GM13977 (cell line): ENCODE results near the gene KCNJ10.

Experiments
- DNase-seq: peaks from one replicate; pipeline ENCODE4 v3.0.0; 2012; ENCODE audit warnings: low spot score
- CTCF ChIP-seq: IDR thresholded peaks from 2 replicates; pipeline ENCODE4 v1.5.1; 2012; ENCODE audit warnings: mild to moderate bottlenecking, control low read depth; ENCODE audit not compliant: insufficient read depth; ENCODE audit errors: extremely low read depth, missing control alignments
- in situ Hi-C: fragments of 300-500 bp; cut with MboI; formaldehyde crosslinking; loops from one replicate; pipeline ENCODE4 v1.12.0; 2022; ENCODE audit warnings: low sequenced_read_pairs, low pct_unique_long_range_greater_than_20kb, mixed read lengths, inconsistent platforms; ENCODE audit not compliant: unreplicated experiment

KCNJ10 gene

GRCh38 chr1:159996653-159997052 is 73.3 kb downstream of the KCNJ10 start:
- in situ Hi-C loops = no loop called here
- DNase-seq = no peak
- no peak for TF ChIP-seq CTCF

DNA sequence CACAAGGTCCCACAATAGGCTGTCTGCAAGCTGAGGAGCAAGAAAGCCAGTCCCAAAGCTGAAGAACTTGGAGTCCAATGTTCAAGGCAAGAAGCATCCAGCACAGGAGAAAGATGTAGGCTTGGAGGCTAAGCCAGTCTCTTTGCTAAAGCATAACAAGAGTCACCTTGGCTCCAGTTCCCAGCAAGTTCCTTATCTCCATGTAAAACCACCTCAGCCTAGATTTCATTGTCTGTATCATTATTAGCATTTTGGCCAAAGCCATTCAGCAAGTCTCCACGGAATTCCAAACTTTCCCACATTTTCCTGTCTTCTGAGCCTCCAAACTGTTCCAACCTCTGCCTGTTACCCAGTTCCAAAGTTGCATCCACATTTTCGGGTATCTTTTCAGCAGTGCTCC is 75.1 kb downstream of the KCNJ10 start:
- in situ Hi-C loops = no loop called here

DNA sequence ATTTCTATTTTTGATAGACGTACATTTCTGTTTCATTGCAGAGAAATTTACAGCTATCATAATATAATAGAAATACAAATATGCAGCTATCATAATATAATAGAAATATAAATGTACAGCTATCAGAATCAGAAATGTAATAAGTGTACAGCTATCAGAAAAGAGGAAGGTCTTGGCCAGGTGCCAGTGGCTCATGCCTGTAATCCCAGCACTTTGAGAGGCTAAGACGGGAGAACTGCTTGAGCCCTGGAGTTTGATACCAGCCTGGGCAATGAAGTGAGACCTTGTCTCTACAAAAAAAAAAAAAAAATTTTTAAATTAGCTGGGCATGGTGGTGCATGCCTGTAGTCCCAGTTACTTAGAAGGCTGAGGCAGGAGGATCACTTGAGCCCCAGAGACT is 76.0 kb downstream of the KCNJ10 start:
- in situ Hi-C loops = no loop called here

More for the DNA sequence above, 75.1 kb downstream of the KCNJ10 start:
- DNase-seq = no peak
- TF ChIP-seq CTCF = no peak

DNA sequence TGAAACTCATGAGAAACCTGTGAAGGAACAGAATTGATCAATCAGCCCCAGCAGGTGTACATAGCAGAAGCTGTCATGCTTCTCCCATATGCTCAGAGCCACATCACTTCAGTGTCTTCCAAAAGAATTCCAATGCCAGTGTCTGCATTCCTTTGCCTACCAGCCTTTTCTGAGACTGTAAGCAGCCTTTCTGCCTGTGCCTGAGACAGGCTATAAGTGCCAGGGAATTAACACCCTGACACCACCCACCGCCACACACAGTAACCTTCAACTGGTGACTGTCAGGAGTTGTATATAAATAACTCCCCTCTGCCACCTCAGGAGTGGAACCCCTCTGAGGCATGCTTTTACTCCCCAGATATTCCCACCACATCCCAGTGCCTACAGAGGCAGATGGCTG is 77.8 kb downstream of the KCNJ10 start:
- no peak for DNase-seq
- in situ Hi-C loops = no loop called here
- TF ChIP-seq CTCF = no peak

More for the DNA sequence above, 76.0 kb downstream of the KCNJ10 start:
- DNase-seq = no peak
- TF ChIP-seq CTCF = no peak

DNA sequence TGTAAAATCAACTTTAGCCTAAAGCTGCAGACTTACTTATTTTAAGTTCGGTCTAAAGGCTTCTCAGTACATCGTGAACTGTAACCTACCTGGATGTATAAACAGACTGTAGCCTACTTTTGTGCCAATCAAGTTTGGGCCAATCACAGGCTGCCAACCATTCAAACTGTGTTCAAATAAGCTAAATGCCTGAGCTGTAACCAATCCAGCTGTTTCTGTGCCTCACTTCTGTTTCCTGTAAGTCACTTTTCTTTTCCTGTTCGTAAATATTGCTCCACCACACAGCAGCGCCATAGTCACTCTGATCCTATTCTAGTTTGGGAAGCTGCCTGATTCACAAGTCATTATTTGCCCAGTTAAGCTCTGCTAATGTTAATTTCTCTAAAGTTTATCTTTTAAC is 78.4 kb downstream of the KCNJ10 start:
- in situ Hi-C loops = no loop called here
- no peak for TF ChIP-seq CTCF
- DNase-seq = no peak

GRCh38 chr1:159990005-159990404 is 80.0 kb downstream of the KCNJ10 start:
- in situ Hi-C loops = no loop called here
- no peak for DNase-seq
- TF ChIP-seq CTCF = no peak

- in situ Hi-C loops = no loop called here
- DNase-seq = no peak
- TF ChIP-seq CTCF = no peak
Observed at GRCh38 chr1:159989581-159989980, 80.4 kb downstream of the KCNJ10 start.
